CD4-positive, alpha-beta T cell treated with Interleukin-4 for 1 hour (primary cell): ENCODE data around the gene TMEM247.

Experiments used
- DNase-seq, 2 donors: peaks; one replicate each; pipeline ENCODE4 v3.0.0-alpha.2; 2020 to 2022

The TMEM247 gene

GRCh38 chr2:46490521-46491141 is 11.3 kb downstream of the TMEM247 start:
- no peak for DNase-seq

GRCh38 chr2:46492301-46492700 is 12.9 kb downstream of the TMEM247 start:
- DNase-seq, result no peak

- no peak for DNase-seq
Measured at GRCh38 chr2:46493241-46493970, 14.0 kb downstream of the TMEM247 start.

GRCh38 chr2:46493971-46494250 is 14.5 kb downstream of the TMEM247 start:
- DNase-seq, result no peak

GRCh38 chr2:46494596-46494995 is 15.2 kb downstream of the TMEM247 start:
- no peak for DNase-seq

GRCh38 chr2:46495231-46496030 is 16.1 kb downstream of the TMEM247 start:
- DNase-seq, result no peak

GRCh38 chr2:46497766-46498165 is 18.4 kb downstream of the TMEM247 start:
- DNase-seq, result no peak

- no peak for DNase-seq
Measured at GRCh38 chr2:46498681-46499080, 19.3 kb downstream of the TMEM247 start.

GRCh38 chr2:46499392-46499785 is 20.0 kb downstream of the TMEM247 start:
- DNase-seq, result no peak

GRCh38 chr2:46500801-46501200 is 21.4 kb downstream of the TMEM247 start:
- DNase-seq, result no peak

- no peak for DNase-seq
Measured at GRCh38 chr2:46502291-46502885, 23.0 kb downstream of the TMEM247 start.

- no peak for DNase-seq
Measured at GRCh38 chr2:46503686-46504085, 24.3 kb downstream of the TMEM247 start.

- DNase-seq, result no peak
Measured at GRCh38 chr2:46504221-46504620, 24.9 kb downstream of the TMEM247 start.

GRCh38 chr2:46504685-46505471 is 25.5 kb downstream of the TMEM247 start:
- DNase-seq, result no peak

GRCh38 chr2:46505472-46505783 is 26.1 kb downstream of the TMEM247 start:
- DNase-seq, result no peak

GRCh38 chr2:46506131-46506706 is 26.9 kb downstream of the TMEM247 start:
- no peak for DNase-seq

- no peak for DNase-seq
Measured at GRCh38 chr2:46508312-46508711, 28.9 kb downstream of the TMEM247 start.

GRCh38 chr2:46508759-46509158 is 29.4 kb downstream of the TMEM247 start:
- DNase-seq, result no peak

- no peak for DNase-seq
Measured at GRCh38 chr2:46509804-46510203, 30.4 kb downstream of the TMEM247 start.

- DNase-seq, result no peak
Measured at GRCh38 chr2:46510598-46511177, 31.3 kb downstream of the TMEM247 start.

GRCh38 chr2:46512185-46512584 is 32.8 kb downstream of the TMEM247 start:
- DNase-seq, result no peak

GRCh38 chr2:46514738-46515137 is 35.4 kb downstream of the TMEM247 start:
- no peak for DNase-seq
